Measurements from ENCODE around the gene CDKAL1. TPM values are rescaled to one million over a fixed set of nuclear protein-coding genes. Genes with fewer than 3 reads are reported as not detected.

CDKAL1 gene
- total and polyA plus RNA-seq, 9 of the 15 experiments (the other 6 are each of a cell fraction or from before 2014, with no cell fraction given): 11.2 to 36.3 (median 20.1) TPM

DNA sequence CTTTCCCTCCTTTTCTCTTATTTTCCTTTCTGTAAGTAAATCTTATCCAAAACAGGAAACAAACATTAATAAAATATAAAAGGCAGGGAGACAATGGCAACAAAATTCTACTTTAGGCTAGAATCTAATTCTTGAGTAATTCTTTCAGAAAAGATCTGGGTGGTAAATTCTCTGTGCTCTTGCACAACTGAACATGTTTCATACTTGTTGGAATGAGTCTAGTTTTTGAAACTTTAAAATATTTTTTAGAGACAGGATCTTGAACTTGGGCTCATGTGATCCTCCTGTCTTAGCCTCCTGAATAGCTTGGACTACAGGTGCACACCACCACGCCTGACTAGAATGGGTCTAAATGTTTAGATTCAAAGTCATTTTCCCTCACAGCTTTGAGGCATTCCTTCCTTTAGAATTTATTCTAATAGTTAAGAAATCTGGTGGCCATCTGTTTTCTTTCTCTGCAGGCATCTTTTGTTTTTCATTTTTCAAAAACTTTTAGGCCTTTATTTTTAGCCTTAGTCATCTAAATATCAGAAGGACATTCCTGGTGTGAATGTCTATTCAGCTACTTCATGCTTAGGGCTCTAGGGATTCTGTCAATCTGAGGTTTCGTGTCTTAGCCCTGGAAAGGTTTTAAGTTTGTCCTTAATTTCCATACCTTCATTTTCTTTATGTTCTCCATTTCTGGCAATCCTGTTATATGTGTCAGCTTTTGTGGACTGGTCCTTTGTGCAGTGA is 76.5 kb downstream of the CDKAL1 start:
- CTCF ChIA-PET (ENCODE audit: low intra/inter-chr PET ratio): no interaction called here
- no peak for FAIRE-seq
- H3K79me2 ChIP-seq (ENCODE audit: control insufficient read depth, insufficient read depth, low read length): no peaks in the 10 kb centered on the region
- no peak for DNase-seq (ENCODE audit: extremely low read depth in 1 of 4, low spot score in 3 of 4)
- intact Hi-C loops (cut with micrococcal nuclease): no loop called here
- H3K27me3 ChIP-seq (ENCODE audit: control insufficient read depth in 2 of 2, insufficient read depth in 2 of 2, low read length in 2 of 2): no peaks in the 10 kb centered on the region
- in situ Hi-C loops (cut with MboI): no loop called here
- H3K4me2 ChIP-seq (ENCODE audit: insufficient read depth, low read length): no peak overlapping the region
- no peaks in the 10 kb centered on the region for H4K20me1 ChIP-seq (replicated peaks; ENCODE audit: control insufficient read depth, insufficient read depth, low read length)
- H3K4me3 ChIP-seq: no peak overlapping the region
- BruUV-seq (replicated peaks): no TSS peak
- no peak for ATAC-seq
- H3K4me1 ChIP-seq (replicated peaks in 1 of 2; ENCODE audit: control insufficient read depth in 2 of 2, insufficient read depth in 2 of 2, low read length in 2 of 2): no peaks in the 10 kb centered on the region
- H3K9me1 ChIP-seq (ENCODE audit: control insufficient read depth, insufficient read depth, low read length): no peaks in the 10 kb centered on the region
- H3K36me3 ChIP-seq (ENCODE audit: control insufficient read depth, insufficient read depth, low read length): no peaks in the 10 kb centered on the region
- TF ChIP-seq PTBP1 (IDR thresholded peaks at IDR 0.05; ENCODE audit: low read depth, low read length): no peak
- TF ChIP-seq ASH1L (IDR thresholded peaks at IDR 0.05; ENCODE audit: borderline replicate concordance, low read depth, partially characterized antibody): no peak
- no peak for TF ChIP-seq NONO (IDR thresholded peaks at IDR 0.05; ENCODE audit: low read depth in 2 of 2, low read length in 1 of 2)
- no peak for TF ChIP-seq NCOR1 (IDR thresholded peaks at IDR 0.05)
- no peak for TF ChIP-seq MTF1 (CRISPR knock-in tag; IDR thresholded peaks at IDR 0.05; ENCODE audit: borderline replicate concordance)
- TF ChIP-seq NR4A1 (CRISPR knock-in tag; IDR thresholded peaks at IDR 0.05): no peak
- TF ChIP-seq NR4A1 (tag; IDR thresholded peaks at IDR 0.05): no peak
- no peak for TF ChIP-seq HDAC6 (IDR thresholded peaks at IDR 0.05; ENCODE audit: low read depth, low read length)
- no peak for TF ChIP-seq ELF2 (CRISPR knock-in tag; IDR thresholded peaks at IDR 0.05)
- no peak for TF ChIP-seq PCBP2 (IDR thresholded peaks at IDR 0.05; ENCODE audit: low read depth, low read length, poor library complexity, severe bottlenecking)
- no peak for TF ChIP-seq SFPQ (IDR thresholded peaks at IDR 0.05; ENCODE audit: low read depth, low read length)
- no peak for TF ChIP-seq SNIP1 (IDR thresholded peaks at IDR 0.05; ENCODE audit: low read depth)
- no peak for TF ChIP-seq ERF (CRISPR knock-in tag; IDR thresholded peaks at IDR 0.05)
- TF ChIP-seq BRD9 (IDR thresholded peaks at IDR 0.05; ENCODE audit: low read depth, partially characterized antibody): no peak
- TF ChIP-seq ZBTB1 (CRISPR knock-in tag; IDR thresholded peaks at IDR 0.05; ENCODE audit: borderline replicate concordance, low read depth): no peak
- TF ChIP-seq POLR2A (conservative IDR thresholded peaks at IDR 0.05): no peak
- WGBS (ENCODE audit: insufficient coverage, low coverage, missing lambda C conversion rate): 81% methylated on average over 2 of the region's 2 CpGs
- H3K27ac ChIP-seq (ENCODE audit: extremely low read depth, low read depth, low read length): no peak overlapping the region
- H3K9ac ChIP-seq (ENCODE audit: insufficient read depth in 1 of 2, low read depth in 2 of 2, low read length in 2 of 2): no peak overlapping the region
- H2AFZ ChIP-seq (ENCODE audit: low read depth, low read length): no peak overlapping the region
- POLR2A ChIA-PET: interaction anchor here (0.6 kb wide), 1 partner anchor 664 kb away, joined by 3 read pairs; no protein-coding TSS in a partner anchor
- H3K9me3 ChIP-seq (replicated peaks; ENCODE audit: control insufficient read depth, insufficient read depth, low read depth, low read length): no peaks in the 10 kb centered on the region

All from K562 (cell line).